HG03039 (cell line): Measurements from ENCODE around the gene SERPINA12.
"Not testable (repeated sequence)": the region's sequence is repeated elsewhere in the genome, so short reads cannot be mapped to it uniquely, and the experiment has no call there.

Source experiments
- ATAC-seq: cut with Tn5 transposase; IDR thresholded peaks from one replicate; pipeline ENCODE4 v1.9.1; 2021; ENCODE audit warnings: mild to moderate bottlenecking, moderate library complexity; ENCODE audit not compliant: unreplicated experiment

Gene SERPINA12

GRCh38 chr14:94538070-94538740 is 28.9 kb upstream of the SERPINA12 start:
- no peak for ATAC-seq

DNA sequence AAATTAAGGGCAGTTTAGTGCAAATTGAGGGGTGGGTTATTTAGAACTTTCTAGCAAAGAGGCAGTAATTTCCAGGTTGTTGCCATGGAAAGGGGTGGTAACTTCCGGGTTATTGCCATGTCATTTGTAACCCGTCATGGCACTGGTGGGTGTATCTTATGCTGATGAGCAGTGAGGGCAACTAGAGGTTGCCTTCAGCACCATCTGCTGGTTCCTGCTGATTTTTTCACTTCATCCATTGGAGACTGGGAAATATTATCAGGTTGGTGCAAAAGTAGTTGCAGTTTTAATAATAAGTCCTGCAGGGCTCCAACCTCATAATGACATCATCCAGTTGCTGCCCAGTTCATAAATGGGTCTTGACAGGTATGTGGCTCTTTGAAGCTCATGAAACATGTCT is 27.6 kb upstream of the SERPINA12 start:
- no peak for ATAC-seq

DNA sequence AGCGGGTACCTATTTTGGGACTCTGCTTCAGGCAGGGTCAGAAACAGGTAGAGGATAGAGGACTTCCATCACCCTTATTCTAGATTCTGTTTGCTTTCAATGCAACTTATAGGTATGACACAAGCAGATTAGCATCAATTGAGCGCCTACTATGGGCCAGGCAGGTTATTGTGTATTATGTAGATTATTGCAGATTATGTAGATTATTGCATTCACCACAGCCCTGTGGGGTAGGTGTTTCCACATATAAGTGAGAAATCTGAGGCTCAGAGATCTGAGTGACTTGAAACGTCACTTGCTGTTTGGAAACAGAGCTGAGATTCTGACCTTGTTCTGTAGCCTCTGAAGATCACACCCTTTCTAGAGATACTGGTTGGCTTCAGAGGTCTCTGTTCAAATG is 26.2 kb upstream of the SERPINA12 start:
- ATAC-seq: no peak

DNA sequence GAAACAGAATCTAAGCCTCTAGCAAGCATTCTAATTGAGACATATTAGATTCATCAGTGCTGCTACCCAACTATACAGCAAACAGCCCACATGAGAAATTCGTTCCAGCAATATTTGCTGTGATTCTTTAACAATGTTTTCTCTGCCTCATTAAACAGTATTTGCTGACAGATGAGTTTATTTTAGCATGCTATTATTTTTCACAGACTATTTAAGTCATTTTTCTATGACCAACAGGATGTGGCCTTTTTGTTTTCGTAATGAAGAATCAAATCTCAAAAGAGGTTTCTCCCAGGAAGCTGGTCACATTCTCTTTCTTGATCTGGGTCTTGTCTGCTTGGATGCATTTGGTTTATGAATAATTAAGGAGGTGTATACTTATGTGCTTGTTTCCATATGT is 23.2 kb upstream of the SERPINA12 start:
- ATAC-seq: no peak

- no peak for ATAC-seq
Observed at GRCh38 chr14:94531187-94531586, 21.9 kb upstream of the SERPINA12 start.

- ATAC-seq: no peak
Observed at GRCh38 chr14:94524093-94524492, 14.8 kb upstream of the SERPINA12 start.

DNA sequence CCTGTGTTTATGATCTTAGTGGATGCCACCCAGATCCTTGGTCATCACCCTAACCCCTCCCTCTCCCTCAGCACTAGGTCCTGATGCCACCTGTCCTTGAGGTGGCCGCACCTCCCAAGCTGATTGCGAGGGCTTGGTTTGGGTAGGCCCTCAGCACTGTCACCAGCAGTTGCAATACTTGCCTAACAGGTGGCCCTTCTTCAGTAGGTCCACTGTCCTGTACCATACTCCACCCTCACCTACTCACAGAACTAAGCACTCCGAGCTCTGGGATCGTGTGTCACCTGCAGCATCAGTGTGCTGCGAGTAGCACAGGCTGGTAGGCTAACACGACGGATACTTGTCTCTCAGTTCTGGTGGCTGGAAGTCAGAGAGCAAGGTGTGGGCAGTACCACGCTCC is 14.0 kb upstream of the SERPINA12 start:
- ATAC-seq: no peak

DNA sequence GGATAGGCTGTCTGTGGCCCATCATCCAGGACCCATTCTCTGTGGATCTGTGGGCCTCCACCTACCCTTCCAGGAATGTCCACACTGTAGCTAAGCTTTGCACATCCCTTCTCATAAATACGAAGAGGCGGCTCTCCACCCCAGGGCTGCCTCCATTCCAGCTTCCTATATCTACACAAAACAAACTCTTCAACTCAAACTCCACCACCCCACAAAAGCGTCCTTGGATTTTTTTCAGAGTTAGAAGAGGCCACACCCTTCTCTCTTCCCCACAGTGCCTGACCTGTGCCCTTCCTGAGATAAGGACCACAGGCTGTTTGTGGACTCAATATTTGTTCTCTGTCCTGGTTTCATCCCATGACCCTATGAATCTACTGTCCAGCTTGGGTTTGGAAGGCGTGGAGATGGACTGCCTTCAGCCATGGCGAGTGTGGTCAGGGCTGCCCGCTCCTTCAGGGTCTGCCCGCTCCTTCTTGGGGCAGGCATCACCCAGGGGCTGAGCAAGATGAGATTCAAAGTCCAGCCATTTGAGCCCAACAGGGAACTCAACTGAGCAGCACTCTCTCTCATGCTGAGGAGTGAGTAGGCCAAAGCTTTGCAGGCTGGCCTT is 13.0 kb upstream of the SERPINA12 start:
- ATAC-seq: no peak

DNA sequence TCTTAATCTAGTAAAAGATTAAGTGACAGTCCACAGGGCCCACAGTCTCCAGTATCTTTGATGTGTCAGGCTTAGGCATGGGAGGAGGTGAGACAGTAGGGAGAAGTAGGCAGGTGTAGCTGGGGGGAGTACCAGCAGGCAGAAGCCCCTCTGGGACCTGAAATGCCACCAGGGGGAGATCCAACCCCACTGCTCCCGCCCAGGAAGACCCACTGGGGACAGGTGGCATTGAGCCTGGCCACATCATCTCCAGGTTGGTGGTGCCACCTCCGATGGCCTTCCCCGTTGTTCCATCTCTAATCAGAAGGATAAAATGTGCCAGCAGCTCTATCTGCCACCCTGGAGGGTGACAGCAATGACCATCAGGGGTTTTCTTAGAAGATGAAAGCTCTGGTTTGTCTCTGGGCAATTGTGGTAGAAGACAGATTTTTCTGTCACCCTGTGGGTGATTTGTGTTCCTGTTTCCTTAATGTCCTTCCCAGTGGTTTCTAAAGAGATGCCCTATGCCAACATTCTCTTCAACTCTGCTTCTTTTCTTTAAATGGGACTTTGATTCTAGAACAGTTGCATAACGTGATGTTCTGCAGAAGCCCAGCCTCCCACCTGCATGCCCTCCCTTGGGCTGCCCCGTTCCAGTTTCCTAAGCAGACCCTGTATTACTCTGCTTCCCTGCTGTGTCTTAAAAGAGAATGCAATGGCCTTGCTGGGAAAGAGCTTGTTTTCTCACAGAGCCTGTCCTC is 12.3 kb upstream of the SERPINA12 start:
- no peak for ATAC-seq

GRCh38 chr14:94517641-94518257 is 8.5 kb upstream of the SERPINA12 start:
- no peak for ATAC-seq

GRCh38 chr14:94517248-94517640 is 8.0 kb upstream of the SERPINA12 start:
- no peak for ATAC-seq

- no peak for ATAC-seq
Observed at GRCh38 chr14:94515856-94516255, 6.6 kb upstream of the SERPINA12 start.

DNA sequence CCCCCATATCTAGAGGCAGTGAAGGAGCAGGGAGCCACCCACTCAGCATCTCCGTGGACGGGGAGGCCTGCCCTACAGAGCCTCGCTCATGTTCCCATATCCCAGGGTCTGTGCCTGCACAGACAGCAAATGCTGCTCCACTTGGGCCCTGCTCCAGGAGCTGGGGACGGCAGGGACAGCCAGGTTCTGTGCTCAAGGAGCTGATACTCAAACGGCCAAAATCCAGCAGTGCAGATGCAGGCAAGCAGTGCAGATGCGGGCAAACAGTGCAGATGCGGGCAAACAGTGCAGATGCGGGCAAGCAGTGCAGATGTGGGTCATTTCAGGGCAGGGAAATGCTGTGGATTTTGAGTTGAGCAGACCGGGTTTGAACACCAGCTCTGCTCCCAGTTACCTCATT is 6.2 kb upstream of the SERPINA12 start:
- ATAC-seq: no peak

GRCh38 chr14:94514351-94514750 is 5.1 kb upstream of the SERPINA12 start:
- no peak for ATAC-seq

- not testable (repeated sequence) for ATAC-seq
Observed at GRCh38 chr14:94510481-94510880, 1.2 kb upstream of the SERPINA12 start.

- ATAC-seq: no peak
Observed at GRCh38 chr14:94505641-94506040, 3.6 kb downstream of the SERPINA12 start.

- ATAC-seq: no peak
Observed at GRCh38 chr14:94505206-94505605, 4.1 kb downstream of the SERPINA12 start.

- ATAC-seq: no peak
Observed at GRCh38 chr14:94501588-94502516, 7.4 kb downstream of the SERPINA12 start.

GRCh38 chr14:94500264-94500663 is 9.0 kb downstream of the SERPINA12 start:
- ATAC-seq: no peak

DNA sequence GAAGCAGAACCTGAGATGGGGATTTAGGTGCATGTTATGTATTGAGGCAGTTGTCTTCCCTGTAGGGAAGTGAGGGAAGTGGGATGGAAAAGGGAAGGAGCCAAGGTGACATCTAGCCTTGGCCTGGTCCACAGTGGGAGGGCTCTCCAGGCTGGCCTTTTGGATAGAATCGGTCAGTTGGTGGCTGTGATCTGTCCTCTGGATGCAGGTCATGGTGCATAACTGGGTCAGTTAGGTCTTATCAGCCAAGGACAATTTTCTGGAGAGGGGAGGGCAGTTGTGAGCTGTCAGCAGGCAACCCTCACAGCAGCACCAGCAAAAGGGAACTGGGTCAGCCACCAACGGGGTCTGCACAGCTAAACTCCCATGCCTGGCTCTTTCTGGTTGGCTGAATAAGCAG is 9.6 kb downstream of the SERPINA12 start:
- ATAC-seq: no peak

DNA sequence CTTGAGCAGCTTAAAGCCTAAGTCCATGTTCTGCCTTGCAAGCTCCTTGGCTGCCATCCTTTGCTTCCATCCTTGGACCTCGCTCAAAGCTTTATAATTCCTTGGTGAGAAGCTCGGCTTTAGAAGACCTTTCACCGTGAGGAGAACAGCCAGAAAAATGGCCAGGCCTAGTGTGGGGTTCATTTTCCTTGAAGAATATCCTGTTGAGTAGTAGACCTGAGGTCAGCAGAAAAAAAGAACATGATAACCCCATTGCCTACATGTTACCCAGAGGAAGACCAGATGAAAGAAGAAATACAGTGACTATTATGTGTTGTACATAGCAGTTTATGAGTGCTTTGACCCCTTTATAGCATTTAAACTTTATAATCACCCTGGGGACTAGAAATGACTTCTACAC is 11.1 kb downstream of the SERPINA12 start:
- no peak for ATAC-seq
